Activated CD4-positive, alpha-beta T cell treated with anti-CD3 and anti-CD28 coated beads for 36 hours (primary cell): ENCODE data around the gene CUL1. TPM values are rescaled to one million over a fixed set of nuclear protein-coding genes. Genes with fewer than 3 reads are reported as not detected.

ENCODE experiments used
- ATAC-seq: fragments of 200-7000 bp; cut with Tn5 transposase; one replicate; pipeline ENCODE4 v1.10.0; 2021; ENCODE audit warnings: mild to moderate bottlenecking, moderate library complexity
- CTCF ChIA-PET: fragments of 350-600 bp; sonication (Branson Sonifier 250); formaldehyde crosslinking; loops from one replicate; lab custom pipeline; 2021; ENCODE audit warnings: antibody characterized with exemption; lab: Charles Lee
- POLR2A ChIA-PET: fragments of 350-600 bp; sonication (Branson Sonifier 250); formaldehyde crosslinking; loops from one replicate; lab custom pipeline; 2021; ENCODE audit warnings: antibody characterized with exemption, inconsistent platforms; lab: Charles Lee
- DNase-seq: peaks from one replicate; pipeline ENCODE4 v3.0.0-alpha.2; 2020
- H3K27ac Mint-ChIP-seq: one replicate; pipeline ENCODE4 v1.8.0; 2021; ENCODE audit warnings: mixed read lengths
- H3K27me3 Mint-ChIP-seq: one replicate; pipeline ENCODE4 v1.8.0; 2021; ENCODE audit warnings: mixed read lengths
- H3K36me3 Mint-ChIP-seq: one replicate; pipeline ENCODE4 v1.8.0; 2021; ENCODE audit warnings: low read depth, mixed read lengths
- H3K4me1 Mint-ChIP-seq: one replicate; pipeline ENCODE4 v1.8.0; 2021; ENCODE audit warnings: mixed read lengths
- H3K4me3 Mint-ChIP-seq: one replicate; pipeline ENCODE4 v1.8.0; 2021; ENCODE audit warnings: mild to moderate bottlenecking, moderate library complexity, mixed read lengths
- H3K9me3 Mint-ChIP-seq: one replicate; pipeline ENCODE4 v1.8.0; 2021; ENCODE audit warnings: low read depth, mixed read lengths
- intact Hi-C, 2 experiments: fragments of 100-400 bp; cut with DNase I in 1 of 2; cut with micrococcal nuclease in 1 of 2; formaldehyde crosslinking; loops; one replicate each; pipeline versions ENCODE4 v1.14.2 to v1.15.1; 2022 to 2024; cut with DNase I, micrococcal nuclease
- total RNA-seq, 2 experiments: library from RNA; stranded (reverse); gene quantifications; one replicate each; pipeline ENCODE4 v1.2.3, GENCODE V29; 2021

CUL1 gene
- total RNA-seq, 2 experiments from 2014 or later = 72.7 to 76.7 TPM

DNA sequence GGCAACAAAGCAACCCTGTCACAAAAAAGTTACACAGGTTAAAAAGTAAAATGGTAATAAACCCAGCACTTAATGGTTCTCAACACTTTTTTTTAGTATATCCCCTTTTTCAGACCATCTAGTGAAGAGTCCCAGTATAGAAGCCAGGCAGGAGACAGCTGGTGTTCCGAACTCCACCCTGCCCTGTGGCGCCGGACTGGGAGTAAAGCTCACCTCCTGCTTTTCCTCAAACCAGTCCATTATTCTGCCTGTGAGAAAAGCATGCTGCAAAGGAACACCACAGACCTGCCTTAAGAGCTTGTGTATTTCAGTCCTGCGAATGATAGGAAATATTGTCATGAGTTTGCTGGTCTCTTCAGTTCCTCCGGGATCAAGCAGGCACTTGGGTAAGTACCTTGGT is 104.4 kb downstream of the CUL1 start:
- Mint-ChIP-seq H3K36me3 (peaks cover 42% of the 10 kb centered on the region), H3K27me3 (no peaks in the 10 kb centered on the region), H3K4me3 (no peak overlapping the region)

GRCh38 chr7:148804343-148805235 is 105.9 kb downstream of the CUL1 start:
- POLR2A ChIA-PET = no interaction called here
- CTCF ChIA-PET = interaction anchor here (1.0 to 1.2 kb wide), 2 partner anchors 9 to 162 kb away, joined by 4 read pairs; no protein-coding TSS in a partner anchor
- no peak overlapping the region for H3K4me3 Mint-ChIP-seq
- intact Hi-C loops = loop anchor here (1.0 to 2.0 kb wide), 2 partner anchors 162 to 163 kb away; no protein-coding TSS in a partner anchor
- H3K4me1 Mint-ChIP-seq = no peaks in the 10 kb centered on the region
- H3K9me3 Mint-ChIP-seq = no peaks in the 10 kb centered on the region
- ATAC-seq (no peak), DNase-seq (no peak)
- H3K36me3 Mint-ChIP-seq = peaks cover 34% of the 10 kb centered on the region
- H3K27me3 Mint-ChIP-seq = no peaks in the 10 kb centered on the region
- peak overlapping the region; percentile 44 for H3K27ac Mint-ChIP-seq

More for the DNA sequence above, 104.4 kb downstream of the CUL1 start:
- POLR2A ChIA-PET = interaction anchor here (0.7 kb wide), 1 partner anchor 1607 kb away, joined by 6 read pairs; no protein-coding TSS in a partner anchor
- ATAC-seq (no peak), DNase-seq (no peak)
- Mint-ChIP-seq H3K9me3 (no peaks in the 10 kb centered on the region), H3K27ac (no peak overlapping the region), H3K4me1 (no peaks in the 10 kb centered on the region)
- intact Hi-C loops = no loop called here
- CTCF ChIA-PET = no interaction called here

DNA sequence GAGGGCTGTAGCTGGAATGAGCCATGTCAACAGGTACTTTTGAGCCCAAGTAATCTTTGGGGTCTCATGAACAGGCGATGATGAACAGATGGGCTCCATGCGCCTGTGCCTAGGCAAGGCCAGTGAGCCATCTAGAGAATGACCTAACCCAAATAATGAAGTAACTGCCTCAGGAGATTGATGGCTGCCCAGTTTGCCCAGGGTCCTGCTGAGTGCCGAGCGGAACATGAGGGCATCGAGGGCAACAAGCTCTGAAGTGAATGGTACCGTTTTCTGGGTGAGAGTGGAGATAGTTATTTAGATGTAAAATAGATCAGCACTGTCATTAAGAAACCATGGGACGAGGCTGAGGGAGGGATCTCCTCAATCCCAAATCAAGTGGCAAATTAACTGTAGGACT is 107.5 kb downstream of the CUL1 start:
- POLR2A ChIA-PET = no interaction called here
- H3K36me3 Mint-ChIP-seq = peaks cover 38% of the 10 kb centered on the region
- CTCF ChIA-PET = no interaction called here
- no peak overlapping the region for H3K27ac Mint-ChIP-seq
- no peak overlapping the region for H3K4me3 Mint-ChIP-seq
- no peaks in the 10 kb centered on the region for H3K4me1 Mint-ChIP-seq
- DNase-seq (no peak), ATAC-seq (no peak)
- intact Hi-C loops = no loop called here
- H3K9me3 Mint-ChIP-seq = no peaks in the 10 kb centered on the region
- H3K27me3 Mint-ChIP-seq = no peaks in the 10 kb centered on the region

GRCh38 chr7:148807436-148807835 is 108.7 kb downstream of the CUL1 start:
- Mint-ChIP-seq H3K27me3 (no peaks in the 10 kb centered on the region), H3K9me3 (no peaks in the 10 kb centered on the region), H3K4me3 (no peak overlapping the region), H3K4me1 (no peaks in the 10 kb centered on the region), H3K27ac (no peak overlapping the region), H3K36me3 (peaks cover 50% of the 10 kb centered on the region)
- POLR2A ChIA-PET = no interaction called here
- CTCF ChIA-PET = interaction anchor here (0.7 kb wide), 1 partner anchor 176 kb away, joined by 3 read pairs; no protein-coding TSS in a partner anchor
- intact Hi-C loops = no loop called here
- ATAC-seq = no peak
- DNase-seq = no peak

- intact Hi-C loops = no loop called here
- CTCF ChIA-PET = no interaction called here
- DNase-seq (no peak), ATAC-seq (peak; percentile 18)
- H3K4me3 Mint-ChIP-seq = no peak overlapping the region
- no peaks in the 10 kb centered on the region for H3K4me1 Mint-ChIP-seq
- peaks cover 70% of the 10 kb centered on the region for H3K36me3 Mint-ChIP-seq
- no peaks in the 10 kb centered on the region for H3K27me3 Mint-ChIP-seq
- no peaks in the 10 kb centered on the region for H3K9me3 Mint-ChIP-seq
- H3K27ac Mint-ChIP-seq = no peak overlapping the region
- POLR2A ChIA-PET = interaction anchor here (0.5 kb wide), 1 partner anchor 18 kb away, joined by 8 read pairs; no protein-coding TSS in a partner anchor
Observed at GRCh38 chr7:148809856-148810255, 111.2 kb downstream of the CUL1 start.

GRCh38 chr7:148811892-148812291 is 113.2 kb downstream of the CUL1 start:
- H3K9me3 Mint-ChIP-seq = no peaks in the 10 kb centered on the region
- intact Hi-C loops = no loop called here
- ChIA-PET POLR2A (no interaction called here), CTCF (interaction anchor here (0.8 to 1.3 kb wide), 3 partner anchors 45 to 254 kb away, joined by 3 to 4 read pairs (median 4); no protein-coding TSS in a partner anchor)
- no peak for ATAC-seq
- no peak for DNase-seq
- no peak overlapping the region for H3K4me3 Mint-ChIP-seq
- H3K36me3 Mint-ChIP-seq = peaks cover 76% of the 10 kb centered on the region
- H3K4me1 Mint-ChIP-seq = no peaks in the 10 kb centered on the region
- H3K27ac Mint-ChIP-seq = peak overlapping the region; percentile 19
- no peaks in the 10 kb centered on the region for H3K27me3 Mint-ChIP-seq

- ChIA-PET POLR2A (no interaction called here), CTCF (interaction anchor here (1.4 kb wide), 1 partner anchor 14 kb away, joined by 3 read pairs; no protein-coding TSS in a partner anchor)
- DNase-seq (no peak), ATAC-seq (no peak)
- no peak overlapping the region for H3K27ac Mint-ChIP-seq
- intact Hi-C loops = no loop called here
- no peaks in the 10 kb centered on the region for H3K27me3 Mint-ChIP-seq
- H3K9me3 Mint-ChIP-seq = no peaks in the 10 kb centered on the region
- peaks cover 82% of the 10 kb centered on the region for H3K36me3 Mint-ChIP-seq
- H3K4me3 Mint-ChIP-seq = no peak overlapping the region
- H3K4me1 Mint-ChIP-seq = no peaks in the 10 kb centered on the region
Observed at GRCh38 chr7:148813890-148814289, 115.2 kb downstream of the CUL1 start.

DNA sequence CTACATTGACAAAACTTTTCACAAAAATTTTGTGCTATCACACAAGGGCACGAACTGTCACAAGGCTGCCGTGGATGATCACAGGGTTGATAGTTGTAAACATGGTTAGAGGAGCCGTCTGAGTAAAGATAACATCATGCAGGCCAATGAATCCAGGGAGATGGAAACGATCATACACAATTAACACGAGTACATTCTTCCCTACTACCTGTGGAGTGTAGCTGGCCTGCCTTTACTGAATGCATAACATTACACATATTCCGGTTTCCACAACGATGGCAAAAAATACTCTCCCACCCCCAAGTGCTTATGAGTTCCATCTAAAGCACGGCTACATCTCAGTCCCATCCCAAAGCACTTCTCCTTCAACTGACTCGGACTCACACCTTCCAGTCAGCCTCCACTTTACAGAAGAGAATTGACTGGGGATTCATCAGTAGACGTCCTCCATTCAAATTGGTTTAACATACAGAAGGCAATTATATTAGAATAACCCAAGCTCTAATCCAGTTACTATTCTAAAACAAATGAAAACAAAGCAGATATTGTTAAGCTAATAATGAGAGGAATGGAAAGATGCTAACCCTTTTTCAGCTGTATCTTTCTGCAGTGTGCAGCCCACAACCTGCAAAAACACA is 116.3 kb downstream of the CUL1 start:
- Mint-ChIP-seq H3K27ac (no peak overlapping the region), H3K27me3 (no peaks in the 10 kb centered on the region), H3K36me3 (peaks cover 82% of the 10 kb centered on the region), H3K4me3 (no peak overlapping the region), H3K9me3 (no peaks in the 10 kb centered on the region), H3K4me1 (no peaks in the 10 kb centered on the region)
- CTCF ChIA-PET = interaction anchor here (1.1 to 1.4 kb wide), 2 partner anchors 22 to 148 kb away, joined by 3 to 4 read pairs; no protein-coding TSS in a partner anchor
- POLR2A ChIA-PET = no interaction called here
- ATAC-seq = no peak
- intact Hi-C loops = no loop called here
- no peak for DNase-seq

DNA sequence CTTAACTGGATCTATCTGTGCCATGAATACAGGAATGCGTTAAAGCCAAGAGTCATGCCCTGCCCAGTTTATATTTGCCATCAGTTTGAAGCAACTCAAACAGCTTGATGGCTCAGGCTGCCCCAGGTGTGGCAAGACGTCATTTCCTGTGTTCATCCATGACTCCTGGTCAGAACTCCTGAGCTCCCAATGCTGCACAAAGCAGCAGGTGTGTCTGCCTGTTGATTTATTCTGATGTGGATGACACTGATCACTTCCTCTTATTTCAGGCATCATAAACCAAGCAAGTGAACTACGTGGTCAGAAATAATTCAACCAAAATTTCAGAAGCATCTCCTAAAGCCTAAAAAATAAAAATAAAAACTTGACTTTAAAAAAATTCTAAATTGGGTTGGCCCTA is 116.9 kb downstream of the CUL1 start:
- Mint-ChIP-seq H3K4me1 (no peaks in the 10 kb centered on the region), H3K27me3 (no peaks in the 10 kb centered on the region), H3K4me3 (no peak overlapping the region), H3K27ac (no peak overlapping the region), H3K9me3 (no peaks in the 10 kb centered on the region), H3K36me3 (peaks cover 81% of the 10 kb centered on the region)
- ChIA-PET CTCF (interaction anchor here (1.0 to 1.4 kb wide), 3 partner anchors 16 to 147 kb away, joined by 3 to 4 read pairs (median 4); no protein-coding TSS in a partner anchor), POLR2A (no interaction called here)
- intact Hi-C loops = no loop called here
- ATAC-seq = no peak
- DNase-seq = no peak

DNA sequence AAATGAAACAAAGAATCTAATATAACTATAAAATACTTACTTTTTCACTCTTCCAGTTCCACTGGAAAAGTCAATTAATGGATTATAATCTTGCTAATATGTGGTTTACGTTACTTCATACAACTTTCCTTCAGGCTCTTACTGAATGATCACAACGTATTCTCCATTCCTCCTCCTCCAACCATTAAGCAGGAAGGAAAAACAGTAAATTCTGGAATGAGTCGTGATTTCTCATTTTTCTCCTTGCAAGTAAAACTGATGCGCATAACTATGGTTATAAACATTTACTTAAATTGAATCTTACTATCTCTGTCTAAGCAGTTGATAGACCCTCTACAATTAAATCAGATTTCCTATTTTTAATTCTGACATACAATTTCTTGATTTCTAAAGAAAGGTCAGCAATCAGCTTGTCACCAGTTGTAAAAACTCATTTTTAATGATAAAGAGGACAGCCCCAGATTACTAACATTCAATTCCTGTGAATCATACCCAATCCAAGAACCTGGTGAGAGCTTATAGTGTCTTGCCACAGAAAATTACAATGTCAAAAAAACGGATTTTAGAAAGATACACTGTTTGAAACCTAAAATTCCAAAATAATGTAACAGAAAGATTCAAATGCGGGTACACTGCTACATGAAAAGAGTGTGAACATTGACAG is 121.1 kb downstream of the CUL1 start:
- peaks cover 64% of the 10 kb centered on the region for H3K36me3 Mint-ChIP-seq
- H3K4me3 Mint-ChIP-seq = no peak overlapping the region
- H3K9me3 Mint-ChIP-seq = no peaks in the 10 kb centered on the region
- ChIA-PET CTCF (interaction anchor here (0.7 to 1.6 kb wide), 3 partner anchors 143 to 244 kb away, joined by 3 to 5 read pairs (median 4); no protein-coding TSS in a partner anchor), POLR2A (no interaction called here)
- DNase-seq (no peak), ATAC-seq (no peak)
- no peak overlapping the region for H3K27ac Mint-ChIP-seq
- H3K27me3 Mint-ChIP-seq = no peaks in the 10 kb centered on the region
- intact Hi-C loops = no loop called here
- peaks cover 2% of the 10 kb centered on the region for H3K4me1 Mint-ChIP-seq

DNA sequence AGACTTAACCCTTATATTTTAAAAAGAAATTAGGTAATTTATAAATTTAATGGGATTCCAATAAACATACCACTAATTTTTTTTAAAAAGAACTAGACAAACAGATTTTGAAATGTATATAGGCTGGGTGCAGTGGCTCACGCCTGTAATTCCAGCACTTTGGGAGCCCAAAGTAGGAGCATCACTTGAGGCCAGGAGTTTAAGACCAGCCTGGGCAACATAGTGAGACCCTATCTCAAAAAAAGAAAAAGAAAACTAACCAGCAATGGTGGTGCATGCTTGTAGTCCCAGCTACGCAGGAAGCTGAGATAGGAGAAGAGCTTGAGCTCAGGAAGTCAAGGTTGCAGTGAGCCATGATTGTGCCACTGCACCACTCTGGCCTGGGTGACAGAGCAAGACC is 122.7 kb downstream of the CUL1 start:
- CTCF ChIA-PET = no interaction called here
- Mint-ChIP-seq H3K4me1 (peaks cover 2% of the 10 kb centered on the region), H3K27me3 (no peaks in the 10 kb centered on the region), H3K36me3 (peaks cover 68% of the 10 kb centered on the region), H3K27ac (no peak overlapping the region), H3K4me3 (no peak overlapping the region), H3K9me3 (no peaks in the 10 kb centered on the region)
- POLR2A ChIA-PET = no interaction called here
- intact Hi-C loops = no loop called here
- ATAC-seq = no peak
- no peak for DNase-seq
